Keratinocyte (primary cell): ENCODE results near the gene NAA15. TPM values are rescaled to one million over a fixed set of nuclear protein-coding genes. Genes with fewer than 3 reads are reported as not detected.
"Not testable (repeated sequence)": the region's sequence is repeated elsewhere in the genome, so short reads cannot be mapped to it uniquely, and the experiment has no call there.

Source experiments
- DNase-seq: peaks from one replicate; pipeline ENCODE4 v3.0.0-alpha.2; 2011; ENCODE audit warnings: low read depth, missing footprints, low spot score
- FAIRE-seq: peaks from 2 replicates; lab custom pipeline; 2011; peaks lifted over from hg19 to GRCh38; lab: Jason Lieb, UNC
- H2AFZ ChIP-seq: 2 replicates; pipeline ENCODE4 v1.6.0; 2012; ENCODE audit warnings: low read length, control low read depth, inconsistent platforms; ENCODE audit not compliant: control insufficient read depth
- H3K27ac ChIP-seq: 2 replicates; pipeline ENCODE4 v1.5.1; 2011; ENCODE audit warnings: low read length; ENCODE audit not compliant: control insufficient read depth, insufficient read depth
- H3K27me3 ChIP-seq: 3 replicates; pipeline ENCODE4 v1.6.0; 2011; ENCODE audit warnings: low read length; ENCODE audit not compliant: control insufficient read depth, insufficient read depth; ENCODE audit errors: extremely low read depth
- H3K36me3 ChIP-seq, 2 experiments: 2 replicates in 1 of 2; 3 replicates in 1 of 2; pipeline ENCODE4 v1.5.1; 2011; ENCODE audit warnings: low read length in 2 of 2, mild to moderate bottlenecking in 1 of 2; ENCODE audit not compliant: control insufficient read depth in 2 of 2, insufficient read depth in 2 of 2; ENCODE audit errors: extremely low read depth in 1 of 2
- H3K4me1 ChIP-seq: 3 replicates; pipeline ENCODE4 v1.5.1; 2011; ENCODE audit warnings: low read length; ENCODE audit not compliant: control insufficient read depth, insufficient read depth; ENCODE audit errors: extremely low read depth
- H3K4me2 ChIP-seq: 3 replicates; pipeline ENCODE4 v1.6.0; 2011; ENCODE audit warnings: low read depth, low read length; ENCODE audit not compliant: control insufficient read depth, insufficient read depth; ENCODE audit errors: extremely low read depth
- H3K4me3 ChIP-seq, 3 experiments: fragments of 200-600 bp in 1 of 3; sonication (generic) in 1 of 3; 2 replicates in 2 of 3; 3 replicates in 1 of 3; pipeline ENCODE4 v1.5.1; 2011 to 2016; ENCODE audit warnings: low read length in 3 of 3, mild to moderate bottlenecking in 3 of 3, control low read depth in 2 of 3, inconsistent platforms in 1 of 3, low read depth in 1 of 3, mixed read lengths in 1 of 3, mixed run types in 1 of 3, moderate library complexity in 1 of 3; ENCODE audit not compliant: control insufficient read depth in 2 of 3, insufficient read depth in 2 of 3; ENCODE audit errors: extremely low read depth in 1 of 3
- H3K79me2 ChIP-seq: 2 replicates; pipeline ENCODE4 v1.6.0; 2012; ENCODE audit warnings: low read length; ENCODE audit not compliant: control insufficient read depth, insufficient read depth
- H3K9ac ChIP-seq: 3 replicates; pipeline ENCODE4 v1.6.0; 2011; ENCODE audit warnings: low read length; ENCODE audit not compliant: control insufficient read depth, insufficient read depth; ENCODE audit errors: extremely low read depth
- H3K9me1 ChIP-seq: 3 replicates; pipeline ENCODE4 v1.6.0; 2011; ENCODE audit warnings: low read length; ENCODE audit not compliant: control insufficient read depth, insufficient read depth; ENCODE audit errors: extremely low read depth
- H3K9me3 ChIP-seq: 2 replicates; pipeline ENCODE4 v1.5.1; 2012; ENCODE audit warnings: low read depth, low read length; ENCODE audit not compliant: control insufficient read depth
- H4K20me1 ChIP-seq: 3 replicates; pipeline ENCODE4 v1.6.0; 2011; ENCODE audit warnings: low read length; ENCODE audit not compliant: control insufficient read depth, insufficient read depth; ENCODE audit errors: extremely low read depth
- CTCF ChIP-seq, 3 experiments: IDR thresholded peaks in 1 of 3; conservative IDR thresholded peaks in 1 of 3; optimal IDR thresholded peaks in 1 of 3; 2 replicates in 2 of 3; 3 replicates in 1 of 3; pipeline versions ENCODE3 to v1.5.1; 2011; ENCODE audit warnings: low read length in 3 of 3, mild to moderate bottlenecking in 3 of 3, moderate library complexity in 2 of 3, control low read depth in 1 of 3, inconsistent platforms in 1 of 3; ENCODE audit not compliant: insufficient read depth in 2 of 3; ENCODE audit errors: extremely low read depth in 1 of 3
- EZH2 ChIP-seq: IDR thresholded peaks from one replicate; pipeline ENCODE4 v1.6.1; 2012; ENCODE audit warnings: inconsistent platforms, mild to moderate bottlenecking, low read length, moderate library complexity
- dilution Hi-C: fragments of 300-500 bp; cut with MboI; formaldehyde crosslinking; loops from one replicate; pipeline ENCODE4 v1.7.0; 2020; ENCODE audit warnings: low sequenced_read_pairs; ENCODE audit not compliant: extremely low pct_ligation_motif_present
- polyA plus RNA-seq, 5 experiments: library from polyadenylated mRNA; depleted of rRNA in 3 of 5; stranded (reverse) in 3 of 5; stranded (forward) in 1 of 5; unstranded in 1 of 5; fragments of >200 nt; gene quantifications; 1 replicate in 1 of 5; 2 replicates in 3 of 5; 3 replicates in 1 of 5; pipeline versions ENCODE4 v1.2.1 to v1.2.3, GENCODE V29; 2011 to 2012; ENCODE audit warnings: missing spikeins in 2 of 5, low read depth in 1 of 5, low replicate concordance in 1 of 5

Gene NAA15
- polyA plus RNA-seq, 1 donor (not counting 4 experiments of a cell fraction or from before 2014, with no cell fraction given): 37.2 TPM

- Histone ChIP-seq H3K27ac (no peak overlapping the region), H4K20me1 (no peaks in the 10 kb centered on the region), H3K36me3 (no peaks in the 10 kb centered on the region), H3K4me1 (peaks cover 9% of the 10 kb centered on the region), H3K4me3 (no peak overlapping the region), H3K9me3 (no peaks in the 10 kb centered on the region), H3K27me3 (no peaks in the 10 kb centered on the region), H3K79me2 (peaks cover 49% of the 10 kb centered on the region), H3K9ac (no peak overlapping the region), H3K4me2 (no peak overlapping the region), H3K9me1 (no peaks in the 10 kb centered on the region), H2AFZ (no peak overlapping the region)
- DNase-seq: no peak
- dilution Hi-C loops: no loop called here
- FAIRE-seq: no peak
- TF ChIP-seq EZH2: no peak
- TF ChIP-seq CTCF (optimal IDR thresholded peaks at IDR 0.05 in 1 of 3, IDR thresholded peaks at IDR 0.05 in 1 of 3, conservative IDR thresholded peaks at IDR 0.05 in 1 of 3; ENCODE audit: extremely low read depth in 1 of 3, insufficient read depth in 2 of 3, low read length in 3 of 3): no peak
Measured at GRCh38 chr4:139461022-139461628, 159.8 kb downstream of the NAA15 start.

GRCh38 chr4:139464512-139464911, 163.2 kb downstream of the NAA15 start:
- dilution Hi-C loops, DNase-seq, H3K9ac ChIP-seq, H3K36me3 ChIP-seq, H3K9me1 ChIP-seq, H3K27me3 ChIP-seq, FAIRE-seq, H3K9me3 ChIP-seq, H3K4me2 ChIP-seq, H2AFZ ChIP-seq, H3K4me3 ChIP-seq, H3K27ac ChIP-seq, H4K20me1 ChIP-seq, H3K4me1 ChIP-seq: not testable (repeated sequence)
- H3K79me2 ChIP-seq: peaks cover 33% of the 10 kb centered on the region

GRCh38 chr4:139465922-139466321, 164.6 kb downstream of the NAA15 start:
- no peak for FAIRE-seq
- H4K20me1 ChIP-seq: no peaks in the 10 kb centered on the region
- no peaks in the 10 kb centered on the region for H3K9me1 ChIP-seq
- H3K27ac ChIP-seq: no peak overlapping the region
- H2AFZ ChIP-seq: no peak overlapping the region
- TF ChIP-seq EZH2: no peak
- TF ChIP-seq CTCF (optimal IDR thresholded peaks at IDR 0.05 in 1 of 3, IDR thresholded peaks at IDR 0.05 in 1 of 3, conservative IDR thresholded peaks at IDR 0.05 in 1 of 3; ENCODE audit: extremely low read depth in 1 of 3, insufficient read depth in 2 of 3, low read length in 3 of 3): no peak
- H3K4me1 ChIP-seq: no peaks in the 10 kb centered on the region
- no peak overlapping the region for H3K4me3 ChIP-seq
- H3K36me3 ChIP-seq: no peaks in the 10 kb centered on the region
- no peak overlapping the region for H3K9ac ChIP-seq
- no peaks in the 10 kb centered on the region for H3K27me3 ChIP-seq
- H3K79me2 ChIP-seq: peaks cover 26% of the 10 kb centered on the region
- no peak overlapping the region for H3K4me2 ChIP-seq
- no peaks in the 10 kb centered on the region for H3K9me3 ChIP-seq
- dilution Hi-C loops: no loop called here
- no peak for DNase-seq

- H3K4me1 ChIP-seq, H3K27me3 ChIP-seq, H4K20me1 ChIP-seq, H3K9me3 ChIP-seq, H2AFZ ChIP-seq, H3K4me2 ChIP-seq, H3K4me3 ChIP-seq, H3K27ac ChIP-seq, H3K9me1 ChIP-seq, FAIRE-seq, DNase-seq, H3K9ac ChIP-seq, dilution Hi-C loops, H3K36me3 ChIP-seq: not testable (repeated sequence)
- peaks cover 17% of the 10 kb centered on the region for H3K79me2 ChIP-seq
Measured at GRCh38 chr4:139468756-139469155, 167.5 kb downstream of the NAA15 start.
